ENCODE measurements around the gene ACTL8. TPM values are rescaled to one million over a fixed set of nuclear protein-coding genes. Genes with fewer than 3 reads are reported as not detected.

Gene ACTL8
- total RNA-seq, result not detected

DNA sequence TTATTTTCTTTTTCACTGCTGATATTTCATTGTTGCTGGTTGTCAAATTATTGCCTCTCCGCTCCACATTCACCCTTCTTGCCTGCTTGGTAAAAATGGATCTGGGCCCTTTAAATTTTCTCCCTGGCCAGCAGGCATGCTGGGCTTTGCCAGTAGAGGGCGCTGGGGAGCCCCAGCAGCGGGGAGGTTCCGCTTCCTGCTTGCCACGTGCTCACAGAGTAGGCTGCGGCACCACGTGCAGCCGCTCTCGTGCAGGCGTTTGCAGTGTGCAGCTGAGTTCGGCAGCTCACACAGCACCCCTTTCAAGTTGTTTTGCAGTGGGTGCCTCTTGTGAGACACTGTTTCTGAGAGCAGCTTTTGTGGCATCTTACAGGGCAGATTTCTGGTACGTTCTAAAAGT lies at the start of gene ACTL8:
ACTL8 (plus strand) TSS at position 214 of the 400 bp plus-strand sequence. CDS start 67,676 bp downstream, outside the sequence.
- H3K4me3 ChIP-seq, result no peak within 1 kb of the TSS
- H3K4me1 ChIP-seq, result no peaks in the 10 kb centered on the region
- intact Hi-C loops (cut with DNase I; ENCODE audit: low total_unique reads), result no loop called here
- peaks cover 38 to 60% of the 10 kb centered on the region in 2 donors for H3K9me3 ChIP-seq
- H3K36me3 ChIP-seq, result no peaks in the 10 kb centered on the region
- TF ChIP-seq POLR2A (IDR thresholded peaks at IDR 0.05) (no peak), POLR2AphosphoS5 (IDR thresholded peaks at IDR 0.05) (no peak), CTCF (IDR thresholded peaks at IDR 0.05) (no peak)
- DNase-seq (ENCODE audit: low spot score in 2 of 2), result no peak
- no peaks in the 10 kb centered on the region for H3K27me3 ChIP-seq
- no peak within 1 kb of the TSS for H3K27ac ChIP-seq

- TF ChIP-seq CTCF (IDR thresholded peaks at IDR 0.05) (no peak), POLR2AphosphoS5 (IDR thresholded peaks at IDR 0.05) (no peak), POLR2A (IDR thresholded peaks at IDR 0.05) (no peak)
- no peaks in the 10 kb centered on the region for H3K4me1 ChIP-seq
- no peak overlapping the region for H3K27ac ChIP-seq
- no peak for DNase-seq (ENCODE audit: low spot score in 2 of 2)
- H3K36me3 ChIP-seq, result no peaks in the 10 kb centered on the region
- no peaks in the 10 kb centered on the region for H3K27me3 ChIP-seq
- no peak overlapping the region for H3K4me3 ChIP-seq
- peaks cover 0 to 8% of the 10 kb centered on the region in 2 donors for H3K9me3 ChIP-seq
- intact Hi-C loops (cut with DNase I; ENCODE audit: low total_unique reads), result no loop called here
Observed at GRCh38 chr1:17706445-17706844, 48.7 kb upstream of the ACTL8 start.

DNA sequence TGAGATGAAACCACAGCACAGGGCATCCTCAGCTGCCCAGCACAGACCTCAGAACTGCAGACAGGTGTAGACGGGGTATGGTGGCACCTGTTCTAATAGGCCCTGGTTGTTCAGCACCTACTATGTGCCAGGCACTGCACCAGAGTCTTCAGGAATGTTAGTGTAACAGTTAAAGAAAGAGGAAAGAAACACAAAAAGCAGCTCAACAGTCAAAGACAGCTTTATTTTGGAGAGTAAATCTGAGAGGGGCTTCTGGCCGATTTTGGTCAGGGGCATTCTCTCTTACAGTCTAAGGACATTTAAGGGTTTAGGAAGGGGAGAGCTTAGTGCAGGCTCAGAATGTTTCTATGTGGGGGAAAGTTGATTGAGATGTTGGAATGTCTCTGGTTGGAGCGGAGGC lies 45.2 kb upstream of the ACTL8 start:
- Histone ChIP-seq H3K4me1 (no peaks in the 10 kb centered on the region), H3K9me3 (peaks cover 0 to 8% of the 10 kb centered on the region in 2 donors), H3K4me3 (no peak overlapping the region), H3K36me3 (no peaks in the 10 kb centered on the region), H3K27me3 (no peaks in the 10 kb centered on the region), H3K27ac (no peak overlapping the region)
- intact Hi-C loops (cut with DNase I; ENCODE audit: low total_unique reads), result no loop called here
- DNase-seq (ENCODE audit: low spot score in 2 of 2), result no peak
- TF ChIP-seq POLR2AphosphoS5 (IDR thresholded peaks at IDR 0.05) (no peak), CTCF (IDR thresholded peaks at IDR 0.05) (no peak), POLR2A (IDR thresholded peaks at IDR 0.05) (no peak)

GRCh38 chr1:17710889-17711576 lies 44.1 kb upstream of the ACTL8 start:
- H3K36me3 ChIP-seq, result no peaks in the 10 kb centered on the region
- H3K4me1 ChIP-seq, result no peaks in the 10 kb centered on the region
- peaks cover 0 to 6% of the 10 kb centered on the region in 2 donors for H3K27me3 ChIP-seq
- H3K27ac ChIP-seq, result no peak overlapping the region
- H3K9me3 ChIP-seq, result peaks cover 0 to 8% of the 10 kb centered on the region in 2 donors
- intact Hi-C loops (cut with DNase I; ENCODE audit: low total_unique reads), result no loop called here
- no peak overlapping the region for H3K4me3 ChIP-seq
- TF ChIP-seq POLR2A (IDR thresholded peaks at IDR 0.05) (no peak), CTCF (IDR thresholded peaks at IDR 0.05) (no peak), POLR2AphosphoS5 (IDR thresholded peaks at IDR 0.05) (no peak)
- no peak for DNase-seq (ENCODE audit: low spot score in 2 of 2)

GRCh38 chr1:17711577-17711910 lies 43.6 kb upstream of the ACTL8 start:
- H3K4me1 ChIP-seq, result no peaks in the 10 kb centered on the region
- H3K36me3 ChIP-seq, result no peaks in the 10 kb centered on the region
- peaks cover 0 to 6% of the 10 kb centered on the region in 2 donors for H3K27me3 ChIP-seq
- no peak for DNase-seq (ENCODE audit: low spot score in 2 of 2)
- no peak for TF ChIP-seq POLR2A (IDR thresholded peaks at IDR 0.05)
- TF ChIP-seq CTCF (IDR thresholded peaks at IDR 0.05), result no peak
- TF ChIP-seq POLR2AphosphoS5 (IDR thresholded peaks at IDR 0.05), result no peak
- peaks cover 0 to 8% of the 10 kb centered on the region in 2 donors for H3K9me3 ChIP-seq
- H3K27ac ChIP-seq, result no peak overlapping the region
- H3K4me3 ChIP-seq, result no peak overlapping the region
- intact Hi-C loops (cut with DNase I; ENCODE audit: low total_unique reads), result no loop called here
